GM20431 (cell line): ENCODE data around the gene ASCC3.

Experiments used
- in situ Hi-C: fragments of 300-500 bp; cut with MseI, MboI; formaldehyde crosslinking; loops from one replicate; pipeline ENCODE4 v1.15.0; 2020; ENCODE audit warnings: low sequenced_read_pairs; ENCODE audit not compliant: unreplicated experiment

Gene ASCC3

DNA sequence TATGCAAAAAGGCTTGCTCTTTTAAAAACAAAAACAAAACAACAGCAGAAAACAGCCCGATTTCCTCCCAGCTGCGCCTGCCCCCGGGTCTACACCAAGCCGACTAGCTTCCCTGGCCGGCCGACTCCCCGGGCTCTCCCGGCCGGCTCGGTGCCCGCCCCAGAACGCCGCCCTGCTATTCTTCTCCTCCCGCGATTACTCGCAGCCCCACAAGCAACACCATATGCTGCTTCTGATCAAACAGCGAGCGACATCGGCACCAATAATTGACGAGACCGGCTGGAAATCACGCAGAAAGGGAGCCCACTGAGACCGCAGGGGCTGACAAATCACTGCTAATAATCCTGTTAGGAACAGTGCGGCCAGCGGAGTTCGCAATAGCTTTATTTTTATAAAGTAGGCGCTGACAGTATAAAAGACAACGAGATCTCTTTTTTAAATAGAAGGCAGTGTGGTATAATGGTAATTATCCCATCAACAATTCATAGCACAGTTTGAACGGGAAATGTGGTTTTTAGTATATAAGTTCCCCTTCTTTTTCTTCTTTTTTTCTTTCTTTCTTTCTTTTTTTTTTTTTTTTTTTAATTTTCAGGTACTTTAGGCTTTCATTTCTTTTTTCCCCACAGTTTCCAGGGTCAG lies 419.7 kb downstream of the ASCC3 start:
- in situ Hi-C loops: no loop called here

DNA sequence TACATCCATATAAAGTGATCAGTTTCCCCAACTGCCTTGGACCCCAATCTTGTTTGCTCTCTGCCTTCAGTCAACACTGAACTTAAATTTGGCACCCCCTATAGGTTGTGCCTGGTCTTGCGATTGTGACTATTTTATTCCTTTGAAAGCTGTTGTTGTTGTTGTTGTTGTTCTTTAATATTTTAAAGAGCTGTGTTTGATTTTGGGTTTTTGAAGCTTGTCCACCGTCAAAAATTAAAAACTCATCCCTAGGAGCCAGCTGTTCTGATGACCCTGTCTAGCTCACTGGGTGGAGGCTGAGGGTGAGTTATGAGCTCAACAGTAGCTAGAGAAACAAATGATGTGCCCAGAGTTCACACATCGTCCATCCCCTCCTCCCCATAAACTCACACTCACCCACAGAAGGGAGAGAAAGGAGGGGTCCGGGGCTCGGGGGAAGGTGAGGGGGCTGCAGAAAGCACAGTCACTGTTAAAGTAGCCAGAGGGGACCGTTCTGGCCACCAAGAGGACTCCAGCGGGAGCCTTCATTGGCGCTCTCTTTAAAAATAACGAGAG lies 420.4 kb downstream of the ASCC3 start:
- in situ Hi-C loops: no loop called here

DNA sequence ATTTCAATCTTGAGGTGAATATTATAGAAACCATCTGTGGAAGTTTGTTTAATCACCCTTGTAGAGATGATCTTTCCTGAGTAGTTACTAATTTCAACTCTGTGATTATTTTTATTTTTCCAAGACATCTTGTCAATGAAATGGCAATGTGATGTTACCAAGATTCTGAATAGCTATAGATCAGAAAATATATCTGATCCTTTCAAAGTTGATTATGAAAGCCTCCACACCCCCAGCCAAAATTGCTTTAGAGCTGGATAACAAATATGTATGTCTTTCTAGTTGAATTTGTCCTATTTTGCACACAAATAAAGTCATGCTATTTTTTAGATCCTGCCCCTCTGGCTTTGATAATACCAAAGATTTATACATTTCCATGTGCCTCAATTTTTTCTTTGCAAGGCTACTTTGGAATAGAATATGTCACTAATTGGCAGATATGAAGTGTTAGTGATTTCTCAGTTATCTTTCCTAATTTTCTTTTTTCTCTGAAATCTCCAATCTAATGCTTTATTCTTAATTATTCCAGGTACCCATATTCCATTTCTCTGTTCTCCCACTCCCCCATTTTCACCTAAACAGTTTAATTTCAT lies 421.4 kb downstream of the ASCC3 start:
- in situ Hi-C loops: no loop called here

DNA sequence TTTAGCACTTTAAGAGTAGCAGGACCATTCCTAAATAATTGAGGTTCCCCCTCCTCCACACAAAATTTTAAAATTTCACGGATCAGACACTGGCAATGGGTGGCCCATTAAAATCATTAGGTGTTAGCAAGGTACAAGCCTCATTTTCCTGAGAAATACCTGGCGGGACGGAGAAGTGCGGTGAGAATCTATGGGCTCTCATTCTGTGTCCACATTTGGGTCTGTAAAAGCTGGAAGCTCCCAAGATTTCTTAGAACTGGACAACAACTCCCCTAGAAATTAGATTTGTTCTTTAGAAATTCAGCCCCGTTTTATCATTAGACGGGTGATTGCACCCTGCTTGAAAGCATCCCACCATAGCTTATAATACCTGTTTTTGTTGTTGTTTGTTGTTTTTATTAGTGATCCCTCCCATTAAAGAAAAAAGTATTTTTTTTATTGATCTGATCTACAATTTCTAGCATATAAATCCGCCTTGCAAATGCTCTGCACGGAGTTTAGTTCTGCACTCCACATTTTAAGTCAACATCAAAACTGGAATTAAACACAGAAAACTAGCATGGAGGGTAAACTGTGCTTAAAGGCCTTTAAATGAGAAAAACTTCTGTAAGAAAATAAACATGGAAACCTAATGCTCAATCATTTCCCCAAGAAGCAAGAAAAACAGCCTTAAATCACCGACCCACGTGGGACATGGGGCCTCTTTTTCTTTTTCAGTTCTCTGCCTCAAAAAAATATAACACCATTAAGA lies 422.1 kb downstream of the ASCC3 start:
- in situ Hi-C loops: no loop called here
